NT2/D1 (cell line): Measurements from ENCODE around the gene CXCL13.

Experiments
- DNase-seq: peaks from one replicate; pipeline ENCODE4 v3.0.0-alpha.2; 2011; ENCODE audit warnings: low read depth, low spot score
- H3K27me3 ChIP-seq: 2 replicates; pipeline ENCODE4 v1.6.0; 2011; ENCODE audit warnings: mild to moderate bottlenecking; ENCODE audit not compliant: insufficient read length, insufficient read depth
- H3K36me3 ChIP-seq: 2 replicates; pipeline ENCODE4 v1.6.1; 2011; ENCODE audit warnings: mild to moderate bottlenecking, low read length, mixed read lengths; ENCODE audit not compliant: insufficient read depth, insufficient read length
- H3K4me1 ChIP-seq: 2 replicates; pipeline ENCODE4 v1.5.1; 2011; ENCODE audit not compliant: insufficient read depth, insufficient read length
- H3K4me3 ChIP-seq: 2 replicates; pipeline ENCODE4 v1.5.1; 2011; ENCODE audit warnings: low read depth; ENCODE audit not compliant: insufficient read length
- H3K9ac ChIP-seq: 2 replicates; pipeline ENCODE4 v1.6.0; 2011; ENCODE audit warnings: low read depth; ENCODE audit not compliant: insufficient read length
- H3K9me3 ChIP-seq: 2 replicates; pipeline ENCODE4 v1.5.1; 2011; ENCODE audit warnings: mild to moderate bottlenecking, low read length; ENCODE audit not compliant: insufficient read depth
- SUZ12 ChIP-seq: IDR thresholded peaks from 2 replicates; pipeline ENCODE4 v1.6.1; 2011; ENCODE audit not compliant: insufficient read length, insufficient read depth; ENCODE audit errors: extremely low read depth
- YY1 ChIP-seq: IDR thresholded peaks from 2 replicates; pipeline ENCODE4 v1.6.1; 2011; ENCODE audit not compliant: insufficient read length, insufficient read depth
- ZNF274 ChIP-seq: IDR thresholded peaks from 2 replicates; pipeline ENCODE4 v1.6.1; 2011; ENCODE audit warnings: mild to moderate bottlenecking, low read depth, low read length

CXCL13 gene

GRCh38 chr4:77601614-77602187 lies 3.9 kb upstream of the CXCL13 start:
- no peaks in the 10 kb centered on the region for H3K4me1 ChIP-seq
- H3K36me3 ChIP-seq, result no peaks in the 10 kb centered on the region
- no peak overlapping the region for H3K9ac ChIP-seq
- no peaks in the 10 kb centered on the region for H3K27me3 ChIP-seq
- no peak overlapping the region for H3K4me3 ChIP-seq
- TF ChIP-seq ZNF274 (no peak), SUZ12 (no peak), YY1 (no peak)
- no peak for DNase-seq
- no peaks in the 10 kb centered on the region for H3K9me3 ChIP-seq

DNA sequence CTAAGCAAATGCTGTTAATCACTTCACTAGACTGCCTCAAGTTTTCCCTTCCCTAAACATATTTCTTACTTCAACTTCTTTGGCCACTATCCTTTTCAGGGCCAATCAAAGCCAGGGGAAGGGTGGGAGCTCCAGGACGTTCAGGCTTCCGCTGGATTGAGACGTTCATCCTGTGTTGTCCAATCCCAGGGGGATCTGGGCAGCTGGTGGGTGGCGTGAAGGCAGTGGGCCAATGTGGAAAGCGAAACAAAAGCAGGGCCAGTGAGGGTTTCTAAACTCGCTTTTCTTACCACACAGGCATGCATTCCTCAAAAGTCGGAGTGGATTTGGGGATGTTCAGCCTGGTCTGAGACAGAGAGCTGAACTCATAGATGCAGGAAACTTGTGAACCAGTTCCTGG lies 7.6 kb downstream of the CXCL13 start:
- no peak for TF ChIP-seq ZNF274
- no peak for TF ChIP-seq YY1
- TF ChIP-seq SUZ12, result no peak
- no peaks in the 10 kb centered on the region for H3K9me3 ChIP-seq
- DNase-seq, result no peak
- no peaks in the 10 kb centered on the region for H3K36me3 ChIP-seq
- no peak overlapping the region for H3K9ac ChIP-seq
- no peak overlapping the region for H3K4me3 ChIP-seq
- H3K4me1 ChIP-seq, result no peaks in the 10 kb centered on the region
- H3K27me3 ChIP-seq, result no peaks in the 10 kb centered on the region

DNA sequence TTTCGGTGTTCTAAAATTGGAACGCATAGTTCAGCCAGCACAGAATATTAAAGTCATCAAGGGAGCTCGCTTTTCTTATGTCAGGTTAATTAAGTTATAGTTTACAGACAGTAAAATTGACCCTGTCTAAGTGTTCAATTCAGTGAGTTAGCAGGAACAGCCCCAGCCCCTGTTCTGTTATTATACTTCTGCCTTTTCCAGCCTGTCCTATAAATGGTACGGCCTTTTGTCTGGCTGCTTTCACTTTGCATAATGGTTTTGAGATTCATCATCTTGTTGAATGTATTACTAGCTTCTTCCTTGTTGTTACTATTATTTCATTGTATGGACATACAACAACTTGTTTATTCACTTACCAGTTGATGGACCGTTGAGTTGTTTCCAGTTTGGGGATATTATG lies 9.5 kb downstream of the CXCL13 start:
- no peaks in the 10 kb centered on the region for H3K9me3 ChIP-seq
- no peaks in the 10 kb centered on the region for H3K27me3 ChIP-seq
- H3K9ac ChIP-seq, result no peak overlapping the region
- DNase-seq, result no peak
- TF ChIP-seq YY1 (no peak), ZNF274 (no peak), SUZ12 (no peak)
- H3K4me3 ChIP-seq, result no peak overlapping the region
- no peaks in the 10 kb centered on the region for H3K36me3 ChIP-seq
- H3K4me1 ChIP-seq, result no peaks in the 10 kb centered on the region

GRCh38 chr4:77617203-77617602 lies 11.6 kb downstream of the CXCL13 start:
- DNase-seq, result no peak
- Histone ChIP-seq H3K27me3 (no peaks in the 10 kb centered on the region), H3K4me3 (no peak overlapping the region), H3K4me1 (no peaks in the 10 kb centered on the region), H3K9ac (no peak overlapping the region), H3K36me3 (no peaks in the 10 kb centered on the region), H3K9me3 (no peaks in the 10 kb centered on the region)
- TF ChIP-seq ZNF274 (no peak), YY1 (no peak), SUZ12 (no peak)

DNA sequence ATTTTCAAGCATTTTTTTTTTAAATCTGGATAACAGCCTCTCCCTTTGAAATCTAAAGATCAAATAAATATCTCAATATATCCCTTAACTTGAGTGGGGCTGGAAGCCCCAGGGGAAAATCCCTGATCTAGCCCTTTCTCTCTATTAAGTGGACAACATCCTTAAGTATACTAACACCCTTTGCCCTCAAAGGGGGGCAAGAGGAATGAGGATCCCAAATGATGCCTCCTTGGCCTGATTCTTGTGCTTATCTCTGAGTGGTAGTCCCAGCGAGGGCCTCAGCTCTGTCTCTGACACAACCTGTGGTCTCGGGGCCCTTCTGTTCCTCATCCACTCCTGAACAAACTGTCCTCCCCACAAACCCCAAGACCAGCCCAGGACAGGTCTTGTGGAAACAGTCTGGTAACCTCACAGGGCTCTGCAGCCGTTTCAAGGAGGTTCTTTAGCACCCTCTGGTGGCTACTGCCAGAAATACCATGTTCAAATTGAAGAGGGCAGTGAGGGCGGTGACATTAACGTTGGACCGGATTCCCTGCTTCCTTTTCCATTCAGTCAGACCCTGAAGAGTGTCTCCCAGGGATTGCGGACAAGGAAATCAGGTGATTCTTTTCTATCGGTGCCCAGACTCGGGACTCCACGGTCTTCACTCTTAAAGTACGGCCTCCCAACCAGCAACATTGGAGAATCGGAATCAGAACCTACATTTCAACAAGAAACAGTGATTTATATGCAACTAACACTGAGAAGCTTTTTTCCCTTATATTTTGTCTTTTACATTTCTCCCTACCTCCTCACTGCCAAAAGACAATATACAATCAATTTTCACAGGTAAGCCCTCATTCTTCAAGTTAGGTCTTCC lies 13.0 kb downstream of the CXCL13 start:
- H3K9me3 ChIP-seq, result no peaks in the 10 kb centered on the region
- no peak overlapping the region for H3K9ac ChIP-seq
- TF ChIP-seq ZNF274 (no peak), SUZ12 (no peak), YY1 (no peak)
- H3K27me3 ChIP-seq, result no peaks in the 10 kb centered on the region
- DNase-seq, result peak; percentile 54
- no peaks in the 10 kb centered on the region for H3K4me1 ChIP-seq
- no peak overlapping the region for H3K4me3 ChIP-seq
- no peaks in the 10 kb centered on the region for H3K36me3 ChIP-seq

GRCh38 chr4:77619408-77619807 lies 13.8 kb downstream of the CXCL13 start:
- DNase-seq, result no peak
- no peak overlapping the region for H3K4me3 ChIP-seq
- H3K9me3 ChIP-seq, result no peaks in the 10 kb centered on the region
- TF ChIP-seq YY1 (no peak), ZNF274 (no peak), SUZ12 (no peak)
- no peak overlapping the region for H3K9ac ChIP-seq
- H3K4me1 ChIP-seq, result no peaks in the 10 kb centered on the region
- no peaks in the 10 kb centered on the region for H3K36me3 ChIP-seq
- no peaks in the 10 kb centered on the region for H3K27me3 ChIP-seq

GRCh38 chr4:77621254-77621653 lies 15.6 kb downstream of the CXCL13 start:
- Histone ChIP-seq H3K4me3 (no peak overlapping the region), H3K36me3 (no peaks in the 10 kb centered on the region), H3K9ac (no peak overlapping the region), H3K4me1 (no peaks in the 10 kb centered on the region), H3K9me3 (no peaks in the 10 kb centered on the region), H3K27me3 (no peaks in the 10 kb centered on the region)
- no peak for TF ChIP-seq YY1
- no peak for DNase-seq
